Left kidney (tissue), 2 donors: Measurements from ENCODE around the gene MCCD1. TPM values are rescaled to one million over a fixed set of nuclear protein-coding genes. Genes with fewer than 3 reads are reported as not detected.
"Not testable (repeated sequence)": the region's sequence is repeated elsewhere in the genome, so short reads cannot be mapped to it uniquely, and the experiment has no call there.

Experiments
- DNase-seq: peaks from one replicate; pipeline ENCODE4 v3.0.0-alpha.2; 2013
- polyA plus RNA-seq: library from polyadenylated mRNA; unstranded; fragments of 120-200 nt; gene quantifications from one replicate; pipeline ENCODE4 v1.2.1, GENCODE V29; 2013; ENCODE audit not compliant: insufficient read length

Gene MCCD1
- polyA plus RNA-seq, 1 donor = 11.9 TPM

DNA sequence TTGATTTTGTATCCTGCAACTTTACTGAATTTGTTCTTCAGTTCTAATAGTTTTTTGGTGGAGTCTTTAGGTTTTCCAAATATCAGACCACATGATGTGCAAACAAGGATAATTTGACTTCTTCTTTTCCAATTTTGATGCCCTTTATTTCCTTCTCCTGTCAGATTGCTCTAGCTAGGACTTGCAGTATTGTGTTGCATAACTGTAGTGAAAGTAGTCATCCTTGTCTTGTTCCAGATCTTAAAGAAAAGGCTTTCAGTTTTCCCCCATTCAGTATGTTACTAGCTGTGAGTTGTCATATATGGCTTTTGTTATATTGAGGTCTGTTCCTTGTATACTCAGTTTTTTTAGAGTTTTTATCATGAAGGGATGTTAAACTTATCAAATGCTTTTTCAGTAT lies 26.2 kb upstream of the MCCD1 start:
- DNase-seq = no peak

DNA sequence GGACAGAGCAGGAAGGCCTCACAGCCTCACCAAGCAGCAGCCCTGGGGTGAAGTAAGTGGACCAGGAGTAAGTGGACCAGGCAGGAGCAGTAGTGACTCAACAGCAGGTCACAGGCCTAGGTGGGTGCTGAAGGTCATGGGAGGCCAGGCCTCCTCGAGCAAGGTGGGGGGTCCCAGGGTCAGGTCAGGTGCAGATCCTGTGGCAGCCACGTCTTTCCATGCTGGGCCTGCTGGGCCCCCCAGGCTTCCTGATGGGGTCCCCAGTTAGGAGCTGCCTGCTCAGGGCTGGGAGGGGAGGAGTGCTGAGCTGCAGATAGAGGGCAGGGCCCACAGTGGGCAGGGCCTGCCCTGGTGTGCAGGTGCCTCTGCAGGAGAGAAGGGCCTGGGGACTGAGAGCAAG lies 19.7 kb upstream of the MCCD1 start:
- DNase-seq = not testable (repeated sequence)

DNA sequence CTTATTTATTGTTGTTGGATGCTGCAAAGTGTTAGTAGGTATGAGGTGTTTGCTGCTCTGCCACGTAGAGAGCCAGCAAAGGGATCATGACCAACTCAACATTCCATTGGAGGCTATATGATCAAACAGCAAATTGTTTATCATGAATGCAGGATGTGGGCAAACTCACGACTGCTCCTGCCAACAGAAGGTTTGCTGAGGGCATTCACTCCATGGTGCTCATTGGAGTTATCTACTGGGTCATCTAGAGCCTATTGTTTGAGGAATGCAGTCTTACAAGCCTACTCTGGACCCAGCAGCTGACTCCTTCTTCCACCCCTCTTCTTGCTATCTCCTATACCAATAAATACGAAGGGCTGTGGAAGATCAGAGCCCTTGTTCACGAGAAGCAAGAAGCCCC lies 18.8 kb upstream of the MCCD1 start:
- no peak for DNase-seq

GRCh38 chr6:31513456-31514165 lies 15.2 kb upstream of the MCCD1 start:
- no peak for DNase-seq

- no peak for DNase-seq
Measured at GRCh38 chr6:31521835-31522234, 6.9 kb upstream of the MCCD1 start.

DNA sequence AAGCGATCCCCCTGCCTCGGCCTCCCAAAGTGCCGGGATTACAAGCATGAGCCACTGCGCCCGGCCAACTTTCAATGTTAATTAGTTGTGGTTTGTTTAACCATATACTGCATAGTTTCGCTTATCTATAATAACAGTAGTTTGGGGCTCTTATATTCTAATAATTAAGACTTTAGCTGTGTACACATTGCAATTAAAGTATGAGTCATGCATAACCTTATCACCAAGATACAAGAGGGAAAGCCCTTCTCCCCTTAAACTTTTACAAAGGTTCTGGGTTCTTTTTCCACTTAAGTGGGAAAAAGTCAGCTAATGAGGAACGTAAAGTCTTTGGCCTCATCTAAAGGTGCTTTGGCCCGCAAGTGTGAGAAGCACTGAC lies 3.2 kb upstream of the MCCD1 start:
- DNase-seq = no peak

GRCh38 chr6:31525932-31526591 lies 2.7 kb upstream of the MCCD1 start:
- DNase-seq = no peak

DNA sequence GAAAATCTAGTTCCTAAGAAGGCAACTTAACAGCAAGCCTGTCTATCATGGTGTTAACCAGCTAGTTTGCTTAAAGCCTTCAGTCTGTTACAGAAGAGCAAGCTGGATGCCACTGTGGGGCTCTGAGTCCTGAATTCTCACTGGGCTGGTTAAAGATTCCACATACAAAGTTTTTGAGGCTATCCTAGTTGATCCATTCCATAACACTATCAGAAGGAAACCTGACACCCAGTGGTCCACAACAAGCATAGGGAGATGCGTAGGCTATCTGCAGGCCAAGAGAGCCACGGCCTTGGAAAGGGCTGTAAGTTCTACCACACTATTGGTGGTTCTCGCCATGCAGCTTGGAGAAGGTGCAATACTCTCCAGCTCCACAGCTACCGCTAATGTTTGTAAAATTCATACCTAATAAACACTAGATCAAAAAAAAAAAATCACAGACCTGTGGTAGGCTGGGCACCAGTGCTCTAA lies 420 bp upstream of the MCCD1 start:
- no peak for DNase-seq

DNA sequence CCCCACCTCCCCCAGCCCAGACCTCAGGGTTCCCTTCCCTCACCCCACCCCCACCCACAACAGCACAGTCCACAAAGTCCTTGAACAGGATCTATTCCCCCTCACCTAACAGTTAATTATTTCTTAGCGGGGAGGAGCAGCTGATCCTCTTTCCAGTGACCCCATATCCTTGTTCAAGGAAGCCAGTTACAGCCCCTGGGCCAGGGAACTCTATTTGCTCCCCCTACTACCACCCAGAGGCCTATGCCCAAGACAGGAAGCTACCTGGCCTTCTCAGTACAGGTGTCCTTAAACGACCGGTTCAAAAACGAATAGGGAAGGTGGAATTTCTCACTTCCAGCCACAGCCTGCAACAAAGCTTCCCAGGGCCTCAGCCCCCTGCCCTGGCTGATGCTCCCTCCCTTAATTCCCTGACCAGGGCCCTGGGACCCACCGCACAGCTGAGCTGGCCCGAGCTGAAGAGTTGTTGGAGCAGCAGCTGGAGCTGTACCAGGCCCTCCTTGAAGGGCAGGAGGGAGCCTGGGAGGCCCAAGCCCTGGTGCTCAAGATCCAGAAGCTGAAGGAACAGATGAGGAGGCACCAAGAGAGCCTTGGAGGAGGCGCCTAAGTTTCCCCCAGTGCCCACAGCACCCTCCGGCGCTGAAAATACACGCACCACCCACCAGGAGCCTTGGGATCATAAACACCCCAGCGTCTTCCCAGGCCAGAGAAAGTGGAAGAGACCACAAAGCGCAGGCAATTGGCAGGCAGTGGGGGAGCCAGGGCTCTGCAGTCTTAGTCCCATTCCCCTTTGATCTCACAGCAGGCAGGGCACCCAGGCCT lies 778 bp downstream of the MCCD1 start:
- DNase-seq = no peak

GRCh38 chr6:31530659-31531058 lies 1.9 kb downstream of the MCCD1 start:
- no peak for DNase-seq

- no peak for DNase-seq
Measured at GRCh38 chr6:31531162-31531561, 2.4 kb downstream of the MCCD1 start.

DNA sequence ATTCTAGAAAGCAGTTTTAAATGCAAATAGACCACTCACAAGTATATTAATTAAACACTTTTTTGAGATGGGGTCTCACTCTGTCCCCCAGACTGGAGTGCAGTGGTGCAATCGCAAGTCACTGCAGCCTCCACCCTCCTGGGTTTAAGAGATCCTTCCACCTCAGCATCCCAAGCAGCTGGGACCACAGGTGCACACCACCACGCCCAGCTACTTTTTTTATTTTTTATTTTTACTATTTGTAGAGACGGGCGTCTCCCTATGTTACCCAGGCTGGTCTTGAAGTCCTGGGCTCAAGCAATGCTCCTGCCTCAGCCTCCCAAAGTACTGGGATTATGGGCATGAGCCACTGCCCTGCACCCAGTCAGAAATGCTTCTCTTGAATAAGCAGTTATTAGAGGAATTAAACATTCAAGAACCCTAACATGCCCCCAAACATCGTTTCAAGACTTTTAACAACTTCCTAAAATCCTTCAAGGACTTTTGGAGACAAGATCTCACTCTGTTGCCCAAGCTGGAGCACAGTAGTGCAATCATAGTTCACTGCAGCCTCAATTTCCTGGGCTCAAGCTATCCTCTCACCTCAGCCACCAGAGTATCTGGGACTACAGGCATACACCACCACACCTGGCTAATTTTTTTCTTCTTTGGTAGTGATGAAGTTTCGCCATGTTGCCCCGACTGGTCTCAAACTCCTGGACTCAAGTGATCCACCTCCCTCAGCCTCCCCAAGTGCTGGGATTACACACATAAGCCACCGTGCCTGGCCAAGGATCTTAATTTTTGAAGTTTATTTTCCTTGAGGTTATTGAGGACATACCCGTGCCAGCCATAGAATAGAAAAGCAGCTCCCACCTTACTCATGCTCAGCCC lies 3.2 kb downstream of the MCCD1 start:
- no peak for DNase-seq

GRCh38 chr6:31532644-31533454 lies 4.1 kb downstream of the MCCD1 start:
- DNase-seq = no peak

DNA sequence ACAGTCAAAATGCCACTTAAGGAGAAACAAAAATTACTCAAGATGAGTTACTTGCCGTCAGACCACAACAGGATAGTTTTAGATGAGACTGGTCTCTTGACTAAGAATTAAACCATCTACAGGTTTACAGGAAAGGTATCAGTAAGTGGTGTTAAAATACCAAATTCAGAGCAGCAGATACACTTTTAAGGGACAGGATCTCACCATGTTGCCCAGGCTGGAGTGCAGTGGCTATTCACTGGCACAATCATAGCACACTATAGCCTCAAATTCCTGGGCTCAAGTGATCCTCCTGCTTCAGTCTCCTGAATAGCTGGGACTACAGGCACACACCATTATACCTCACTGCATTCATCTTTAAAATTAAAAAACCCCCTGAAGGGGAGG lies 4.7 kb downstream of the MCCD1 start:
- DNase-seq = no peak

- no peak for DNase-seq
Measured at GRCh38 chr6:31534011-31534410, 5.2 kb downstream of the MCCD1 start.

- no peak for DNase-seq
Measured at GRCh38 chr6:31534521-31535040, 5.8 kb downstream of the MCCD1 start.

- no peak for DNase-seq
Measured at GRCh38 chr6:31535538-31536324, 7.0 kb downstream of the MCCD1 start.

DNA sequence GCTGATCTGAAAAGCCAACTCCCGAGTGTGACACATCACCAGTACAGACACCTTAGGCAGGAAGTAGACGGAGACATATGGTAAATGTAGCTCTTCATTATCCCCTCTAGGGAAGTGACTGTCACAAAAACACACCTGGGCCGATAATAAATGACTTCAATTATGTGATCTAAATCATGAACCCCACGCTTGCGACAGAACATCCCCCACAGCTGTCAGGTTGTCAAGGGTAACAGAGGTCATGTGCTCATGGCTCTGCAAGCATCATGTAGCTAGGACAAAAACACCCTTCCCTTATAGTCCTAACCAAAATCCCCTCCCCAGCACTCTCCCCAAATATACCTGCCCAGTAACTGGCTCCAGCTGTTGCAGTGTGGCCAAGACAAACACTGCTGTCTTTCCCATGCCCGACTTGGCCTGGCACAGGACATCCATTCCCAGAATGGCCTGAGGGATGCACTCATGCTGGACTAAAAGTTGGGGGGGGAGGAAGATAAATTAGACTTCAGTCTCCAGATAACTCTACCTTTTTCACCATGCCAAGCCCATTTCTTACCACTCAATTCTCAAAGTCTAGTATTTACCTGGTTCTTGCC lies 10.1 kb downstream of the MCCD1 start:
- DNase-seq = no peak

DNA sequence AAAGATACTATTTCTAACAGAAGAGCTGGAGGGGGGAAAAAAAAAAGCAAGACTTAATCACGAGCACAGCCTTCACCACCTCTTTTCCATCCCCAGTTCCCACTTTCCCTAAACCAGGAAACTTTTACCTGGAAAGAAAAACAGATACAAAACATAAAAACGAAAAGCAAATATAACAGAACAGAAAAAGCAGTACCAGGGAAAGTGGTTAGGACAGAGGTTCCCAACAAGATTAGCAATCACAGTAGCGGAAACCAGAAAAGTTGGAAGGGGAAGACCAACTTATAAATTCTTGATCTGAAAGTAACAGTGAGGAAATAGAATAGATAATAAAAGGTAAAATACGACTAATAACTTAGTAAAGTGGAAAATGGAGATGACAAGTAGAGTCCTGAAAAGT lies 11.9 kb downstream of the MCCD1 start:
- DNase-seq = no peak
